ENCODE measurements around the gene SYT1.
"Not testable (repeated sequence)": the region's sequence is repeated elsewhere in the genome, so short reads cannot be mapped to it uniquely, and the experiment has no call there.

The SYT1 gene

GRCh38 chr12:78864403-78864869 is at the start of gene SYT1:
Gene SYT1, plus strand, starts transcription at chr12:78864774.
- Histone ChIP-seq H3K4me3 (ENCODE audit: low read depth, low read length) (peak within 1 kb of the TSS; percentile 90), H3K36me3 (ENCODE audit: control insufficient read depth, insufficient read depth, low read length) (no peaks in the 10 kb centered on the region), H3K4me1 (ENCODE audit: control insufficient read depth, insufficient read depth, low read length) (no peaks in the 10 kb centered on the region), H3K9me3 (ENCODE audit: control insufficient read depth, insufficient read depth, low read length) (no peaks in the 10 kb centered on the region), H3K27me3 (ENCODE audit: control insufficient read depth, insufficient read depth, low read length) (no peaks in the 10 kb centered on the region), H3K9ac (ENCODE audit: low read depth, low read length) (peak within 1 kb of the TSS; percentile 76)

- no peaks in the 10 kb centered on the region for H3K36me3 ChIP-seq (ENCODE audit: control insufficient read depth, insufficient read depth, low read length)
- H3K27me3 ChIP-seq (ENCODE audit: control insufficient read depth, insufficient read depth, low read length), result no peaks in the 10 kb centered on the region
- no peak overlapping the region for H3K9ac ChIP-seq (ENCODE audit: low read depth, low read length)
- no peaks in the 10 kb centered on the region for H3K9me3 ChIP-seq (ENCODE audit: control insufficient read depth, insufficient read depth, low read length)
- H3K4me3 ChIP-seq (ENCODE audit: low read depth, low read length), result peak overlapping the region; percentile 5
- H3K4me1 ChIP-seq (ENCODE audit: control insufficient read depth, insufficient read depth, low read length), result no peaks in the 10 kb centered on the region
These were observed 46.1 kb upstream of the SYT1 start for GRCh38 chr12:78818487-78818886.

DNA sequence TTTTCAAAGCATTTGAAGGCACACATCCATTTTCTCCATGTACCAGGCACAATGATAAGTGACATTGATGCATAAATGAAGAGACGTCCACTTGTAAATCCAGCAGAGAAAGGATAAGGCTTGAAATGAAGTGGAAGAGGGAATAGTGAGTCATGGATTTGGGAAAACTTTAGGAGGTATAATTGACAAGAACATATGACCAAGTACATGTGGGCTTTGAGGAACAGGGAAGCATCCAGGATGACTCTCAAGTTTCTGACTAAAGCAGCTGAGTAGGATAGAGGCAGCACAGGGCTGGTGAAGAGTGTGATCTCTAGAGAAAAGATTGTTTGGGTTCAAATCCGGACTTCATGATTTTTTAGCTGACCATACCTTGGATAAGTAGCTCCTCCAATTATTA is 43.6 kb upstream of the SYT1 start:
- no peaks in the 10 kb centered on the region for H3K4me1 ChIP-seq (ENCODE audit: control insufficient read depth, insufficient read depth, low read length)
- no peak overlapping the region for H3K4me3 ChIP-seq (ENCODE audit: low read depth, low read length)
- no peaks in the 10 kb centered on the region for H3K9me3 ChIP-seq (ENCODE audit: control insufficient read depth, insufficient read depth, low read length)
- H3K27me3 ChIP-seq (ENCODE audit: control insufficient read depth, insufficient read depth, low read length), result no peaks in the 10 kb centered on the region
- H3K36me3 ChIP-seq (ENCODE audit: control insufficient read depth, insufficient read depth, low read length), result no peaks in the 10 kb centered on the region
- H3K9ac ChIP-seq (ENCODE audit: low read depth, low read length), result no peak overlapping the region

DNA sequence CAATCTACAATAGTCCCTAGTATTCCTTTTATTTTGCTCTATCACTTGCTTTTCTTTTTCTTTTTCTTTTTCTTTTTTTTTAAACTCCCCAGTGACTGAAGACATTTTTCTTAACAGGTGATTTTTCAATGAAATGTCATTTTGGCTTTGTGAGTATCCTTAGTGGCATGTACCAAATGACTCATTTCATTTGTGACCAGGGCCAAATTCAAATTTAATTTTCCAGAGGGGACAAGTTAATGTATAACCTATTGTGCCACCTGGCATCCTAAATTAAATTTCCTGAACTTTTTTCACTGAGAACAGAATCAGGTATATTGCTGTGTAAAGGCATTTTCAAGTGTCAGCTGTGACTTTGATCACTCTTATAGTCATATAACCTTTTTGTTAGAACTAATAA is 39.7 kb upstream of the SYT1 start:
- Histone ChIP-seq H3K9me3 (ENCODE audit: control insufficient read depth, insufficient read depth, low read length) (no peaks in the 10 kb centered on the region), H3K27me3 (ENCODE audit: control insufficient read depth, insufficient read depth, low read length) (no peaks in the 10 kb centered on the region), H3K9ac (ENCODE audit: low read depth, low read length) (no peak overlapping the region), H3K4me3 (ENCODE audit: low read depth, low read length) (no peak overlapping the region), H3K4me1 (ENCODE audit: control insufficient read depth, insufficient read depth, low read length) (no peaks in the 10 kb centered on the region), H3K36me3 (ENCODE audit: control insufficient read depth, insufficient read depth, low read length) (no peaks in the 10 kb centered on the region)

DNA sequence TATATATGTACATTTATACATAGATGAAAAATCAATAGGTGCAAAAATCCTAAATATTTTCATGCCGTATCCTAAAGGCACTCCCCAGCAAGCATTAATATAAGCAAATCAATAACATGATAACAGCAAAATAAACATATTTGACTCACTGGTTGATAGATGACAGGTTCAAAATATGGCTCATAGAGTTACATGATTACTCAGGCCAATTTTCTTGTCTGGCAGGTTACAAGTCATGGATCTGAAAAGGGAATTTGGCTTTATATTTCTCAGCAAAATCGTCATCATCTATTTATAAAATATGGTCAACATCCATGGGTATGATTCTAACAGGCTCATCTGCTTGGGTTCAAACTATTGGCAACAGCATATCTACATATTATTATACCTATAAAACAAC is 34.9 kb upstream of the SYT1 start:
- no peaks in the 10 kb centered on the region for H3K4me1 ChIP-seq (ENCODE audit: control insufficient read depth, insufficient read depth, low read length)
- H3K27me3 ChIP-seq (ENCODE audit: control insufficient read depth, insufficient read depth, low read length), result no peaks in the 10 kb centered on the region
- H3K9ac ChIP-seq (ENCODE audit: low read depth, low read length), result no peak overlapping the region
- no peak overlapping the region for H3K4me3 ChIP-seq (ENCODE audit: low read depth, low read length)
- H3K9me3 ChIP-seq (ENCODE audit: control insufficient read depth, insufficient read depth, low read length), result no peaks in the 10 kb centered on the region
- no peaks in the 10 kb centered on the region for H3K36me3 ChIP-seq (ENCODE audit: control insufficient read depth, insufficient read depth, low read length)

DNA sequence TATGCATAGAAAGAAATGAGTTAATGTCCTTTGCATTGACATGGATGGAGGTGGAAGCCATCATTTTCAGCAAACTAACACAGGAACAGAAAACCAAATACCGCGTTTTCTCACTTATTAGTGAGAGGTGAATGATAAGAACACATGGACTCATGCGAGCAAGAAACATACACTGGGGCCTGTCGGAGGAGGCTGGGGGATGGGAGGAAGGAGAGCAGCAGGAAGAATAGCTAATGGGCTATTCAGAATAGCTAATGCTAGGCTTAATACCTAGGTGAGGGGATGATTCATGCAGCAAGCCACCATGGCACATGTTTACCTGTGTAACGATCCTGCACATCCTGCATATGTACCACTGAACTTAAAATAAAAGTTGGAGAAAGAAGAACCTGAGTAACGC is 29.1 kb upstream of the SYT1 start:
- no peak overlapping the region for H3K4me3 ChIP-seq (ENCODE audit: low read depth, low read length)
- no peak overlapping the region for H3K9ac ChIP-seq (ENCODE audit: low read depth, low read length)
- H3K27me3 ChIP-seq (ENCODE audit: control insufficient read depth, insufficient read depth, low read length), result no peaks in the 10 kb centered on the region
- H3K4me1 ChIP-seq (ENCODE audit: control insufficient read depth, insufficient read depth, low read length), result peaks cover 14% of the 10 kb centered on the region
- no peaks in the 10 kb centered on the region for H3K36me3 ChIP-seq (ENCODE audit: control insufficient read depth, insufficient read depth, low read length)
- no peaks in the 10 kb centered on the region for H3K9me3 ChIP-seq (ENCODE audit: control insufficient read depth, insufficient read depth, low read length)

GRCh38 chr12:78840518-78841019 is 24.0 kb upstream of the SYT1 start:
- not testable (repeated sequence) for H3K36me3 ChIP-seq (ENCODE audit: control insufficient read depth, insufficient read depth, low read length); H3K9me3 ChIP-seq (ENCODE audit: control insufficient read depth, insufficient read depth, low read length); H3K27me3 ChIP-seq (ENCODE audit: control insufficient read depth, insufficient read depth, low read length); H3K4me3 ChIP-seq (ENCODE audit: low read depth, low read length)
- Histone ChIP-seq H3K4me1 (ENCODE audit: control insufficient read depth, insufficient read depth, low read length) (peaks cover 10% of the 10 kb centered on the region), H3K9ac (ENCODE audit: low read depth, low read length) (peak overlapping the region; percentile 61)

DNA sequence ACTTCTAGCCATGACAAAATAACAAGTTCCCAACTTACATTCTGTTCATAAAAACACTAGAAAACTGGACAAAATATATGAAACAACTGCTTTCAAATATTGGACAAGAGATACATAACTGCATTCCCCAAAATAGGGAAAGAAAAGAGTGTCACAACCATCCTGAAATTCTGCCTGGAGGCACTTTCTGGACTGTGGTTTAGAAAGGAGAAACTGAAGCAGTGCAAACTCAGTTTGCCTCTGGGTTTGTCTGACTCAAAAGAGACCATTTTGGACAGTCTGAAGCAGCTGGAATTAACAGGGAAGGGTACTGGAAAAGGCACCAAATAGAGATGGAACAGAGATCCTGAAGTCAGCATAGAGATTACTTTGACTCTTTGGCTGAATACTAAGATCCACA is 11.3 kb upstream of the SYT1 start:
- Histone ChIP-seq H3K4me1 (ENCODE audit: control insufficient read depth, insufficient read depth, low read length) (no peaks in the 10 kb centered on the region), H3K27me3 (ENCODE audit: control insufficient read depth, insufficient read depth, low read length) (no peaks in the 10 kb centered on the region), H3K9ac (ENCODE audit: low read depth, low read length) (no peak overlapping the region), H3K9me3 (ENCODE audit: control insufficient read depth, insufficient read depth, low read length) (peaks cover 3% of the 10 kb centered on the region), H3K36me3 (ENCODE audit: control insufficient read depth, insufficient read depth, low read length) (no peaks in the 10 kb centered on the region), H3K4me3 (ENCODE audit: low read depth, low read length) (no peak overlapping the region)

- Histone ChIP-seq H3K27me3 (ENCODE audit: control insufficient read depth, insufficient read depth, low read length) (no peaks in the 10 kb centered on the region), H3K4me3 (ENCODE audit: low read depth, low read length) (peak overlapping the region; percentile 90), H3K9ac (ENCODE audit: low read depth, low read length) (peak overlapping the region; percentile 76), H3K4me1 (ENCODE audit: control insufficient read depth, insufficient read depth, low read length) (no peaks in the 10 kb centered on the region), H3K9me3 (ENCODE audit: control insufficient read depth, insufficient read depth, low read length) (no peaks in the 10 kb centered on the region), H3K36me3 (ENCODE audit: control insufficient read depth, insufficient read depth, low read length) (no peaks in the 10 kb centered on the region)
These were observed 832 bp upstream of the SYT1 start for GRCh38 chr12:78863482-78864402.

DNA sequence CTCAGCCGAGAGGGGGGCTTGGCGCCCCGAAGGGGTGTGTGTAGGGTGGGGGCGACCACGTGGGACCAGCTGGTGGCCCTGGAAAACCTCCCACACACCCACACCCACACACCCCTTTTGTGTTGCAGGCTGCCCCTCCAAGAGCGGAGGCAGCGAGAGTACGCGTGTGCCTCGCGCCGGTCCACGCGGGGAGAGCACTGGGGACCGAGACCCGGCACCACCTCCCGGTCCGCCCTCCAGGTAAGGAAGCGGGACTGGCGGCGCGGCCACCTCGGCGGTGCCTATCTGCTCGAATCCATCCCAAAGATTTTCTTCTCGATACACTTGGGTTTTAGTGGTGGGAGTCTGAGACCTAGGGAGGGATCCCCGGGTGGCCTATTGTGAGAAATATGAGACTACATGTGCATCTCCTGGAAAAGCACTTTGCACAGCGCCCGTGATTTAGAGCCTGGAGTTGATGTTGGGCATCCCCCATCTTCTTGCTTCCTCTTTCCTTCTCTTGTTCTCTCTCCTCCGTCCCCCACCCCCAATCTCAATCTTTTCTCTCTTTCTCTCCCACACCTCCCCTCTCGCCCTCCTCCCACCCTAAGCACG is 393 bp downstream of the SYT1 start:
- no peaks in the 10 kb centered on the region for H3K4me1 ChIP-seq (ENCODE audit: control insufficient read depth, insufficient read depth, low read length)
- H3K4me3 ChIP-seq (ENCODE audit: low read depth, low read length), result peak overlapping the region; percentile 90
- H3K36me3 ChIP-seq (ENCODE audit: control insufficient read depth, insufficient read depth, low read length), result no peaks in the 10 kb centered on the region
- H3K27me3 ChIP-seq (ENCODE audit: control insufficient read depth, insufficient read depth, low read length), result no peaks in the 10 kb centered on the region
- no peaks in the 10 kb centered on the region for H3K9me3 ChIP-seq (ENCODE audit: control insufficient read depth, insufficient read depth, low read length)
- H3K9ac ChIP-seq (ENCODE audit: low read depth, low read length), result peak overlapping the region; percentile 76

DNA sequence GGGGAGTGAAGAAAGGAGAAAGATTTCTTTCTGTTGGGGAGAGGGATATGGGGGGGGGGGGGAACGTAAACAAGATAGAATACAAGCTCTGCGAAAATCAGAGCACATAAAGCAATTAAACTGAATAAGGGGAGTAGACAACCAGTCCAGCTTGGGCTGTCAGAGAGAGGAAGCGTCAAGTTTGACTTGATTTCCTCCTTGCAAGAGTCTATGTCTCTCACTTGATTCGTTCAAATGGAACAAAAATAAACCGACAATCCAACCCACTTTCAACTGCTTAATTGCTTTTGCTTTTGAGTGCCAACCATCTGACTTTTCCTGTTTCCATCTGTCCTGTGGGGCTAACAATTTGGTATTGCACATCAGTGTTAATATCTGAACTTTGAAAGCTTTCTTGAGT is 942 bp downstream of the SYT1 start:
- peak overlapping the region; percentile 37 for H3K9ac ChIP-seq (ENCODE audit: low read depth, low read length)

DNA sequence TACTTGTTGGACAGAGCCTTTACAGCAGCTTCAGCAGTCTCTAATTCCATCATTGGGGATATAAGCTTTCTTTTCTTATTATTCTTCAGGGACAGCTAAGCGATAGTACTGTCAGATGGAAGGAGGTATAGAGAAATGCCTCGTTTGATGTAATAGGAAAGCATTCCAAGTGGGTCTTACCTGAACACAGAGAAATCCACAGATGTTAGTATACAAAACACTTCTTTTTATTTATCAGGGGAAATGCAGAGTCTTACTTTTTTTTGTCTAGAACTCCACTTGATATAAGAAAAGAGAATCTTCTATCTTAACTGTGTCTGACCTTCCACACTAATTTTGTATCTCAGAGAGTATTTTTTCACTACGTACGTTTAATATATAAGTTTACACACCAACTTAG is 1.9 kb downstream of the SYT1 start:
- Histone ChIP-seq H3K9me3 (ENCODE audit: control insufficient read depth, insufficient read depth, low read length) (no peaks in the 10 kb centered on the region), H3K9ac (ENCODE audit: low read depth, low read length) (no peak overlapping the region), H3K36me3 (ENCODE audit: control insufficient read depth, insufficient read depth, low read length) (no peaks in the 10 kb centered on the region), H3K4me3 (ENCODE audit: low read depth, low read length) (peak overlapping the region; percentile 90), H3K27me3 (ENCODE audit: control insufficient read depth, insufficient read depth, low read length) (no peaks in the 10 kb centered on the region), H3K4me1 (ENCODE audit: control insufficient read depth, insufficient read depth, low read length) (peaks cover 8% of the 10 kb centered on the region)

More for the DNA sequence above, 942 bp downstream of the SYT1 start:
- Histone ChIP-seq H3K27me3 (ENCODE audit: control insufficient read depth, insufficient read depth, low read length) (no peaks in the 10 kb centered on the region), H3K4me3 (ENCODE audit: low read depth, low read length) (peak overlapping the region; percentile 90), H3K36me3 (ENCODE audit: control insufficient read depth, insufficient read depth, low read length) (no peaks in the 10 kb centered on the region), H3K9me3 (ENCODE audit: control insufficient read depth, insufficient read depth, low read length) (no peaks in the 10 kb centered on the region), H3K4me1 (ENCODE audit: control insufficient read depth, insufficient read depth, low read length) (peaks cover under 1% of the 10 kb centered on the region)

All from iPS-15b (cell line).